Suprapubic skin (tissue), 4 donors: ENCODE results near the gene PACRG. TPM values are rescaled to one million over a fixed set of nuclear protein-coding genes. Genes with fewer than 3 reads are reported as not detected.

Experiments
- DNase-seq, 2 donors: peaks; one replicate each; pipeline ENCODE4 v3.0.0-alpha.2; 2019; ENCODE audit warnings: low spot score in 2 of 2
- H3K27ac ChIP-seq: fragments of 200-600 bp; sonication (generic); one replicate; pipeline ENCODE4 v1.5.1; 2019
- H3K27me3 ChIP-seq: fragments of 200-600 bp; sonication (generic); one replicate; pipeline ENCODE4 v1.5.1; 2019
- H3K36me3 ChIP-seq: fragments of 200-600 bp; sonication (generic); one replicate; pipeline ENCODE4 v1.5.1; 2019
- H3K4me1 ChIP-seq: fragments of 200-600 bp; sonication (generic); one replicate; pipeline ENCODE4 v1.5.1; 2019
- H3K4me3 ChIP-seq: fragments of 200-600 bp; sonication (generic); one replicate; pipeline ENCODE4 v1.5.1; 2019; ENCODE audit warnings: mild to moderate bottlenecking
- H3K9me3 ChIP-seq: fragments of 200-600 bp; sonication (generic); one replicate; pipeline ENCODE4 v1.5.1; 2019
- CTCF ChIP-seq, 2 donors: fragments of 200-600 bp in 1 of 2; fragments of 450-650 bp in 1 of 2; sonication (generic) in 1 of 2; IDR thresholded peaks; one replicate each; pipeline ENCODE4 v1.5.1; 2016 to 2019; ENCODE audit warnings: antibody characterized with exemption in 2 of 2, mild to moderate bottlenecking in 1 of 2, moderate library complexity in 1 of 2
- EP300 ChIP-seq: sonication (generic); formaldehyde crosslinking; IDR thresholded peaks from one replicate; pipeline ENCODE4 v1.6.1; 2017; ENCODE audit warnings: antibody characterized with exemption
- POLR2A ChIP-seq, 2 donors: fragments of 450-650 bp; IDR thresholded peaks; one replicate each; pipeline ENCODE4 v1.6.1; 2017; ENCODE audit warnings: antibody characterized with exemption in 2 of 2, mild to moderate bottlenecking in 2 of 2, moderate library complexity in 2 of 2
- POLR2AphosphoS5 ChIP-seq, 3 donors: sonication (generic); formaldehyde crosslinking; IDR thresholded peaks; one replicate each; pipeline ENCODE4 v1.6.1; 2017; ENCODE audit warnings: antibody characterized with exemption in 3 of 3
- WGBS: methylation state at CpG from one replicate; pipeline ENCODE4 v1.1.5; 2018; 5-methylcytosine and 5-hydroxymethylcytosine counted together
- total RNA-seq, 4 donors: library from RNA; depleted of rRNA; stranded (reverse); fragments of >200 nt; gene quantifications; one replicate each; pipeline ENCODE4 v1.1.0, GENCODE V29; 2016

Gene PACRG
- total RNA-seq, 4 donors from 2014 or later, result 1.1 to 2.3 (median 2.0) TPM

- Histone ChIP-seq H3K27ac (no peak overlapping the region), H3K27me3 (no peaks in the 10 kb centered on the region), H3K36me3 (no peaks in the 10 kb centered on the region), H3K4me3 (no peak overlapping the region), H3K9me3 (no peaks in the 10 kb centered on the region), H3K4me1 (peaks cover 16% of the 10 kb centered on the region)
- no peak for TF ChIP-seq POLR2A (IDR thresholded peaks at IDR 0.05)
- no peak for TF ChIP-seq EP300
- no peak for TF ChIP-seq POLR2AphosphoS5 (IDR thresholded peaks at IDR 0.05)
- TF ChIP-seq CTCF (IDR thresholded peaks at IDR 0.05), result no peak
- no peak for DNase-seq
- 97% methylated on average over 1 of the region's 1 CpG for WGBS
Observed at GRCh38 chr6:162730502-162730901, 2.7 kb downstream of the PACRG start.

GRCh38 chr6:162733489-162733888, 5.7 kb downstream of the PACRG start:
- H3K27me3 ChIP-seq, result no peaks in the 10 kb centered on the region
- DNase-seq, result no peak
- H3K27ac ChIP-seq, result no peak overlapping the region
- H3K4me1 ChIP-seq, result no peaks in the 10 kb centered on the region
- 66% methylated on average over 4 of the region's 4 CpGs for WGBS
- H3K36me3 ChIP-seq, result no peaks in the 10 kb centered on the region
- H3K9me3 ChIP-seq, result no peaks in the 10 kb centered on the region
- H3K4me3 ChIP-seq, result no peak overlapping the region
- no peak for TF ChIP-seq POLR2A (IDR thresholded peaks at IDR 0.05)
- no peak for TF ChIP-seq EP300
- no peak for TF ChIP-seq POLR2AphosphoS5 (IDR thresholded peaks at IDR 0.05)
- no peak for TF ChIP-seq CTCF (IDR thresholded peaks at IDR 0.05)

DNA sequence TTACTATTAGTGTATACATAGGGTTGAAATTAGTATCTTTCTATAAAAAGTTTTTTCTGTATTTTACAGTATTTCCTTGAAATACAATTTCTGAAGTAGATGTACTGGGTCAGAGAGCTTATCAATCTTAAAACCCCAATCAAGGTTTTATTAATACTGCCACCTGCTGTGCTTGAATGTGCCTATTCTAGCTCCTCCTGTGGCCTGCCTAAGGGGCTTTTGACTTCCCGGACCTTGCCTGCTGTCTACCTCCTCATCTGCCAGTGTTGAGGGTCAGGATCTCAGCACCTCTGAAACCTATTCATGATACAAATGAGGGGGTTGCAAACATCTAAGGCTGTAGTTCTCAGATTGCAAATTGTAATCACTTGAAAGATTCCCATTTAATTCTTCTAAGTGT, 9.2 kb downstream of the PACRG start:
- Histone ChIP-seq H3K27me3 (no peaks in the 10 kb centered on the region), H3K27ac (no peak overlapping the region), H3K9me3 (no peaks in the 10 kb centered on the region), H3K4me3 (no peak overlapping the region), H3K4me1 (no peaks in the 10 kb centered on the region), H3K36me3 (no peaks in the 10 kb centered on the region)
- DNase-seq, result no peak
- WGBS, result 13% methylated on average over 1 of the region's 1 CpG
- TF ChIP-seq POLR2A (IDR thresholded peaks at IDR 0.05) (no peak), EP300 (no peak), POLR2AphosphoS5 (IDR thresholded peaks at IDR 0.05) (no peak), CTCF (IDR thresholded peaks at IDR 0.05) (no peak)

GRCh38 chr6:162750776-162751175, 23.0 kb downstream of the PACRG start:
- H3K27ac ChIP-seq, result no peak overlapping the region
- H3K9me3 ChIP-seq, result no peaks in the 10 kb centered on the region
- WGBS, result 75% methylated on average over 3 of the region's 3 CpGs
- H3K4me1 ChIP-seq, result no peaks in the 10 kb centered on the region
- no peaks in the 10 kb centered on the region for H3K36me3 ChIP-seq
- H3K27me3 ChIP-seq, result no peaks in the 10 kb centered on the region
- no peak for DNase-seq
- no peak for TF ChIP-seq EP300
- no peak for TF ChIP-seq POLR2AphosphoS5 (IDR thresholded peaks at IDR 0.05)
- no peak for TF ChIP-seq CTCF (IDR thresholded peaks at IDR 0.05)
- TF ChIP-seq POLR2A (IDR thresholded peaks at IDR 0.05), result no peak
- H3K4me3 ChIP-seq, result no peak overlapping the region

DNA sequence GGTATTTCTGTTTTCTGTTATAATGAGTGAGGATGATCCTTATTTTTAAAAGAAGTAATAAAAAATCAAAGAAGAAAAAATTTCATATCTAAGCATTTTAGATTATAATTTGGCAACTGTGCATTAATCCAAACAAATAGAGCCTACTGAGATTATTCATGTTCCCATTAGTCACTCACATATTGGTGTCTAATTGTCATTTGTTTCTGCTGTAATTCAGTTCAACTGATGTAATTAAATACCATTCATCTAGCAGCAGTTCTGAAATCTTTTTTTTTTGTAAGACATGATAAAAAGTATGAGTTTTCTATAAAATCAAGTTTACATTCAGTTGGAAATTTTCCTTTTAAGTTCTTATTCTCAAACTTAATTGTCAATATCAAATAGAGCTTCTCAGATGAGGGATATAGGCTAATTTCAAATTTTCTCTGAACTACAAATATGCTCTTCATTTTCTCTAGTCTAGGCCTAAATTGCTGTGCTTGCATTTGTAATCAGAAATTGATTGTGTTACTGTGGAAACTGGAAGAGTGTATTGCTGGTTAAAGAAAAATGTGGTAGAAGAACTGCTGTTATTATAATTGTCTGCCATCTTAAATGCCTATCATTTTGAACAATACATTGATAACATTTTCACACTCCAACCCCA, 23.6 kb downstream of the PACRG start:
- Histone ChIP-seq H3K27me3 (no peaks in the 10 kb centered on the region), H3K4me3 (no peak overlapping the region), H3K36me3 (no peaks in the 10 kb centered on the region), H3K4me1 (no peaks in the 10 kb centered on the region), H3K27ac (no peak overlapping the region), H3K9me3 (no peaks in the 10 kb centered on the region)
- DNase-seq, result no peak
- TF ChIP-seq CTCF (IDR thresholded peaks at IDR 0.05) (no peak), POLR2AphosphoS5 (IDR thresholded peaks at IDR 0.05) (no peak)
